ENCODE results near the gene IGSF21. TPM values are rescaled to one million over a fixed set of nuclear protein-coding genes. Genes with fewer than 3 reads are reported as not detected.

Gene IGSF21
- total RNA-seq, 1 donor from 2014 or later: 0.81 TPM

DNA sequence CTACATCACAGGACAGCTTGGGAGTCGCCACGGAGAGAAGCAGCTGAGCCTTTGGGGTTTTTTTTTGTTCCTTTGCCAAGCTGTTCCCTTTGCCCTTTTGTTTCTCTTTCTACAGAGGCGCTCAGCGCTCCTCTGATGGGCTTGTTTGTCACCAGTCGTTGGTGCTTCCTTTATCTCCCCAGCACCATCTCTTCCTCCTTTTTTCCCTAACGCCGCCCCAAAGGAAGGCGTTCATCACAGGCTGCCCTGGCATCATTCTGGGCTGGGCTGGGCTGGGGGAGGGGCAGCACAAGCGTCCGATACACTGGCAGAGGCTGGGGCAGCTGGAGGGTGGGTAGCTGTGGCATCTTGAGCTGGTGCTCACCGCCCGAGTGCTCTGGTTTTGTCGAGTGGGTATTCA lies 10.5 kb downstream of the IGSF21 start:
- ATAC-seq: peak; percentile 44
- DNase-seq (ENCODE audit: low spot score): no peak

DNA sequence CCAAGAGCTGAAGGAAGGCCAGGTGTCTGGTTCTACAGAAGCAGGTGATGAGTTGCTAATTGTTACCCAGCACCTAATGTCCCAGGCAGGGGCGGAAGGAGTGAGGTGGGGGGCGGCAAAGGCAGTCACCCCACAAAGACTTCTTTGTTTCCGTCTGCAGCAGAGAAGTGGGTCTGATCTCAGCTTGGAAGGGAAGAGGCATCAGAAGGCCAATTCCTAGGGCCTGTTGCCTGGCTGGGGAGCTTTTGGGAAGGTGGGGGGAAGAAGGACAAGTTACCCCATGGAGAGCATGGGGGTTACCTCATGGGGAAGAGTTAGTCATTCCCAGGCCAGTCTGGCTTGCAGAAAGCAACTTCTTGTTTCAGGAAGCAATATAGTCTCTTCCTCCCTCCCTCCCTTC lies 10.9 kb downstream of the IGSF21 start:
- DNase-seq (ENCODE audit: low spot score): no peak
- no peak for ATAC-seq

GRCh38 chr1:18119289-18119688 lies 11.7 kb downstream of the IGSF21 start:
- DNase-seq (ENCODE audit: low spot score) (no peak), ATAC-seq (peak; percentile 37)

DNA sequence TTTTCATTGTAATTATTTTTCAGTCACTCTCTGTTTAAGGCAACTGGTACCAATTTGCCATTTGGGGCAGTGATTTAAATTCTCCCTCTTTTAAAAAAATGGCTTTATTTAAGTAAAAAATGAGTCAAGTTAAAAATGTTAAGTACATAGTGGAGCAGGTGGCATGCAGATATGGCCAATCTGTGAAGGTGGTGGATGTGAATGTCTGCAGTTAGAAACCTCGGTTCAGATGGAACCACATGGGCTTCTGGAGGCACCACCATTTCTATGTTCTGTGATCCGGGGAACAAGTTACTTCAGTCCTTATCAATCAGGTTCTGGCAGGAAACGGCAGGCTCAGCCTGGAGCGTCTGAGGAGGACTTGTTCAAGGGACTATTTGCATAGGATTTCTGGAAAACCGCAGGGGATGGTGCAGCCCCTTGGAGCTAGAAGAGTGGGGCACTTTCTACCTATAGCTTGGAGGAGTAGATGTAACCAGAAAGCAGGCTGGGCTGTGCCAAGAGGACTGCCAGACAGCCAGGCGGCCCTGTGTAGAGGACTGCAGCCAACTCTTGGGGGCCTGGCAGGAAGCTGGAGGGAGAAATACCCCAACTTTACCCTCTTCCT lies 12.3 kb downstream of the IGSF21 start:
- DNase-seq (ENCODE audit: low spot score) (no peak), ATAC-seq (no peak)

DNA sequence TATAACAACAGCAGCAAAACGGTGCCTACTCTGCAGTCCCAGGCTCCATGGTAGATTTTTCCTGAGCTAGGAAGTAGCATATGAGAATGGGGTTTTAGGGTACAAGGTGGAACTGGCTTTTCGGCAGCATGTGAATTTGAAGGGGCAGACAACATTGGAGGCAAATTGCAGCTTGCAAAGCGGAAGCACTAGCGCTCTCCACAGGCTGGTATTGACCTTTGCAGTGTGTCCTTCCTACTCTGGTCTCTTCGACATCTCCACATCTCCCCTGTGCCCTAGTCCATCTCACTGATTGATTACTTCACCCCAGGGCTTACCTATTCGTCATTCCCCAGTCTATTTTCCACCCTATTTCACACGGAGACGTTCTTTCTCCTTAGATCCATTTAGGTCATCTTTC lies 13.0 kb downstream of the IGSF21 start:
- ATAC-seq (no peak), DNase-seq (ENCODE audit: low spot score) (no peak)

GRCh38 chr1:18121072-18121820 lies 13.6 kb downstream of the IGSF21 start:
- ATAC-seq: no peak
- DNase-seq (ENCODE audit: low spot score): no peak

GRCh38 chr1:18123467-18123992 lies 15.9 kb downstream of the IGSF21 start:
- ATAC-seq: no peak
- no peak for DNase-seq (ENCODE audit: low spot score)

DNA sequence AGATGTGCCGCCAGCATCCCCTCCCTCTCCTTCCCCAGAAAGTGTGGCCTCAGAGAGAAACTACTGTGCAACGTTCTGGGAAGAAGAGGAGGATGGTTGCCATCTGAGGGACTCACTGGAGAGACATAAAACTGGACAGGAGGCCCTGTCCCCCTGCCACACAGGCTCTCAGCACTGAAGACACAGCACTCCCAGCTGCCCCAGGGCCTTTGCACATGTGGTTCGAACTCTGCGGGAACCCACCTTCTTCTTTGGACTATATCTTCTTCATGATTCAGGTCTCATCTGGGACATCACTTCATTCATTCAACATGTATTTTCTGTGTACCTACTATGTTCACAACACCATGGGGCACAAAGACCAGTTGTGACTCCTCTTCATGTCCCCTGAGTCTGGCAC lies 17.4 kb downstream of the IGSF21 start:
- ATAC-seq: no peak
- DNase-seq (ENCODE audit: low spot score): no peak

DNA sequence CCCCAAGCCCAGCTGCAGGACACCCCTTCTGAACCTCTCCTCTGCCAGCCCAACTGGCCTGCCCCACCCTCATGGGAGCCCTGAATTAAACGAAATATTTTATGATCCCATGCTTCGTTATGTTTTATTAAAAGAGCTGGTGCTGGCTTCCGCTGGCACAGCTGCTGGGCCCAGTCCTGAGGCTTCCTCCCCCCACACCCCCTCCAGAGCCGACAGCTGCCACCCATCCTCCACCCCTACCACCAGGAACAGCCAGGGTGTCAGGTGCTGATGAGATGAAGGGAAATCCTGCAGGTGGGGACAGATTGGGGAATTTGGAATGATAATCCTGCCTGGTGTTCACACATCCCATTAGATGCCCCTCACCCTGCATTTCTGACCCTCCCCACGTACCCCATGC lies 19.0 kb downstream of the IGSF21 start:
- ATAC-seq (no peak), DNase-seq (ENCODE audit: low spot score) (no peak)

DNA sequence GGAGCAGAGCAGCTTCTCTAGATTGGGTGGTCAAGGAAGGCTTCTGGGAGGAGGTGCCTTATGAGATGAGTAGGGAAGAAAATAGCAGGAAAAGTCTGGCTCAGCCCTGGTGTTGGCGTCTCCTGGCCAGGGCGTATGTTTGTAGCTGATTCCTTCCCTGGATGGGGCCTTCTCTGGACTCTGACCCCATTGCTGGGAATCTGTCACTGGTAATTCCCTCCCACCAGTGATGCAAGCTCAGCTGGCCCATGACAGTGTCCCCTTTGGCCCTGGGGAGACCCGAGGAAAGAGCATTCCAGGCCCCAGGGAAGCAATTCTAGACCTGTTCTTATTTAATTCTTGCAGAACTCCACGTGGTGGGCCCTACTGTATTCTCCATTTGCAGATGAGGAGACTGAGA lies 20.7 kb downstream of the IGSF21 start:
- peak; percentile 97 for ATAC-seq
- DNase-seq (ENCODE audit: low spot score): peak; percentile 88

DNA sequence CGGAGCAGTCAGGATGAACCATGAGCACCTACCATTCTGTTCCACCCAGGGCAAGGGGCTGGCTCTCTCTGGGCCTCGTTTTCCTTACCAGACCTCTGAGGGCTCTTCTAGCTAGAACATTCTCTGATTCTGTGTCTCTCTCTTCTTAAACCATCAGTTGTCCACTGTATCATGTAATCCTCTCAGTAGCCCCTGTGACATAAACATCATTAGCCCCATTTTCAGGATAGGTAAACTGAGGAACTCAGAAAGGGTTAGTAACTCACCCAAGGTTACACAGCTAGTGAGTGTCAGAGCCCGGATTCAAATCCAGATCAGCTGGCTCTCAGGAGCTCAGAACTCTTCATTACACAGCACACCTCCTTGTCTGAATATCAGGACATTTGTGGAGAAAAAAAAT lies 22.8 kb downstream of the IGSF21 start:
- ATAC-seq (no peak), DNase-seq (ENCODE audit: low spot score) (no peak)

DNA sequence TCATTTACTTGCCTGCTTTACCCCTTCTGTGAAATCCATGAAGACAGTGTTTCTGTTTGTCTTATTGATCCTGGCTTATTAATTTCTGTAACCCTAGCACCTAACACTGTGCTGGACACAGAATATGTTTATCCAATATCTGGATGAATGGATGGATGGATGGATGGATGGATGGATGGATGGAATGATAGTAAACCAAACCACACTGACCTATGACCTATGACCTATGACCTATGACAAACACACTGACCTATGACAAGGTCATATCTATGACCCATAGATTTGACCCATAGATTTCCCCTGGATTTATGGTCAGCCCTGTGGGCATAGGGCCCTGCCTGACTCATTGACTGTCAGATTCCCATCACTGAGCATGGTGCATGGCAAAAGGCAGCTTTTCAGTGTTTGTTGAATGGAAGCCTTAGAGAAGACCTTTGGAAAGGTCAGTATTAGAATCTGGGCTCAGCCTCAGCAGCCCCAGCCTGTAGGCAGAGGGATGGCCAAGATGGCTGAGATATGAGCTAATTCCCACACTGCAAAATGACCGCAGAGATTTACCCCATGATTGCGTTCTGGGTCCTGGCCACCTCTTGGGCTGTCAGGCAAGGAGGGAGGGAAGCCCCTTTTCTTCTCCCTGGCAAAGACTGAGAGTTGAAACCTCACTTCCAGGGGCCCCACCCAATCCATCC lies 24.6 kb downstream of the IGSF21 start:
- ATAC-seq (no peak), DNase-seq (ENCODE audit: low spot score) (no peak)

- DNase-seq (ENCODE audit: low spot score) (no peak), ATAC-seq (no peak)
Measured at GRCh38 chr1:18132711-18133541, 25.3 kb downstream of the IGSF21 start.

DNA sequence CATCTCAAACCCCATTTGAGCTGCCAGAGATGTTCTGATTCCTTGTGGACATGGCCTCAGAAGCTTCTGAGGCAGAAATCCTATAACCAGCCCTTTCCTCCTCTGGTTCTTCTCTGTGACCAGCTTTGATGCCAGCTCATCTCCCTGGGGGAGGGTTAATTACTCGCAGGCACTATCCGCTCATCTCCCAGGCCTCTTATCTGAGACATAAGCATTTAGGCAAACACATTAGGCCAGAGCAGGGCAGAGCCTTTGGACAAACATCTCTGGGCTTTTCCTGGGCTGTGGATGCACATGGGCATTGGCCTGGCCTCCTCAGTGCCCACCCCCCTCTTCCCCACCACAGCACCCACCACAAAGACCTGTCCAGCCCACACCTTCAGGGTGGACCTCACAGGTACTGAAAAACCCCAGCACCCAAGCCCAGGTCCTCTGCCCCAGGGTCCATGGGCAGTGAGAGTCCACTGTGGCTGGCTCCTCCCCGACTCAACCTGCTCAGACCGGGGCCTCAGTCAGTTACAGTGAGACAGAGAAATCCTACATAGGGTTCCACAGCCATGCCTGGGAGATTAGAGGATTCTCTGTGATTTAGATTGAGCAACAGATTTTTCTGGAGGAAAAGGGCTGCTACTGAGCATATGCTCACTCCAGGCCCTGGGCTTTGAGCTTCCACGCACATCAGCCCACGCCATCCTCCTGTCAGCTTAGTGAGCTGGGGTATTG lies 26.9 kb downstream of the IGSF21 start:
- DNase-seq (ENCODE audit: low spot score): no peak
- no peak for ATAC-seq

DNA sequence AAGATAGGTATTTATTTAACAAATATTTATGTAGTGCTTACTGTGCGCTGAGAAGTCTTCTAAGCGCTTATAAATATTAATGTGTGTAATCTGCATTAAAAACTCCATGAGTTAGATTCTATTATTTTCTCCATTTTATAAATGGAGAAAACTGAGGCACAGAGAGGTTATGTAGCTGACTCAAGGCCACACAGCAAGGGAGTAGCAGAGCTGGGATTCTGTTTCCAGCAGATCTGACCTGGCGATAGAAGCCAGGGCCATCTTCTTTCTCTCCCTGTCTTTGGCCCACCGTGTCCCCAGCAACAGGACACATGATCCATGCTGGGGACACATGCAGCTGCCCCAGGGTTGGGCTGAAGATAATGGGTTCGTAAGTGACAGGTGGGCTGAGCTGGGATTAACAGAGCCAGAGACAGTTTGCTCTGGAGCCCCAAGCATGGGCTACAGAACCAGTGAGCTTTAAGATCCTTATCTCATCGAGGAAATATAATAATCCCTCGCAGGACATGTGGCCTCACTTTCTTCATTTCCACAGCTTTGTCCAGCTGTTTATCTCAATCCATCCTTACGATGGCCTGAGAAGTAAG lies 30.3 kb downstream of the IGSF21 start:
- no peak for DNase-seq (ENCODE audit: low spot score)
- ATAC-seq: no peak

- ATAC-seq (no peak), DNase-seq (ENCODE audit: low spot score) (no peak)
Measured at GRCh38 chr1:18139198-18139981, 31.8 kb downstream of the IGSF21 start.

DNA sequence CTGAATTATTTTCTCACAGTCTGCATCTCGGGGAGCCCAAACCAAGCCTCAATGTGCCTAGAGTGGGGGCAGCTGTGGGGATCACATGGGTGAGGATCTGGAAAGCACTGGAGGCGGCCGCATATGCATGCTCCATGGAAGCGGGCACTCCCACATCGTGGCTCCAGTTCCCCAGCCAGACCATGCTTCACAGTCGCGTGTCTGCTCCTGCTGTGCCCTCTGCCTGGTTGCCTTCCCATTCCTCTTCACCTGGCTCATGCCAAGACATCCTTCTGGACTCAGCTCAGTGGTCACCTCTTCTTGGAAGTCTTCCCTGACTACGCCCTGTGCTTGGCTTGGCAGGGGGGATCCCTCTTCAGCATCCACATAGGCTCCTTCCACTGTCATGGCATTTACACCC lies 32.8 kb downstream of the IGSF21 start:
- DNase-seq (ENCODE audit: low spot score) (no peak), ATAC-seq (no peak)

DNA sequence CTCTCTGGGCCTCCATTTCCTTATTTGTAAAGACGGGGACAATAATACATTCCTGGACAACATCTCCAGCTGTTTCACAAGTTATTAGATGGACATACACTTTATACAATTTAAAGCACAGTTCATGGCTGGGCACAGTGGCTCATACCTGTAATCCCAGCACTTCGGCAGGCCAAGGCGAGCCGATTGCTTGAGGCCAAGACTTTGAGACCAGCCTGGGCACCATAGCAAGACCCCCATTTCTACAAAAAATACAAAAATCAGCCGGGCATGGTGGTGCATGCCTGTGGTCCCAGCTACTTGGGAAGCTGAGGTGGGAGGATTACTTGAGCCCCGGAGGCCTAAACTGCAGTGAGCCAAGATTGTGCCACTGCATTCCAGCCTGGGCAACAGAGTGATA lies 34.1 kb downstream of the IGSF21 start:
- ATAC-seq (no peak), DNase-seq (ENCODE audit: low spot score) (no peak)

GRCh38 chr1:18142471-18142870 lies 34.9 kb downstream of the IGSF21 start:
- ATAC-seq (no peak), DNase-seq (ENCODE audit: low spot score) (no peak)

Data from left lobe of liver (tissue), 2 donors.